ENCODE measurements around the gene SLC25A34. TPM values are rescaled to one million over a fixed set of nuclear protein-coding genes. Genes with fewer than 3 reads are reported as not detected.

Gene SLC25A34
- total RNA-seq, 1 donor from 2014 or later: 0.73 TPM

DNA sequence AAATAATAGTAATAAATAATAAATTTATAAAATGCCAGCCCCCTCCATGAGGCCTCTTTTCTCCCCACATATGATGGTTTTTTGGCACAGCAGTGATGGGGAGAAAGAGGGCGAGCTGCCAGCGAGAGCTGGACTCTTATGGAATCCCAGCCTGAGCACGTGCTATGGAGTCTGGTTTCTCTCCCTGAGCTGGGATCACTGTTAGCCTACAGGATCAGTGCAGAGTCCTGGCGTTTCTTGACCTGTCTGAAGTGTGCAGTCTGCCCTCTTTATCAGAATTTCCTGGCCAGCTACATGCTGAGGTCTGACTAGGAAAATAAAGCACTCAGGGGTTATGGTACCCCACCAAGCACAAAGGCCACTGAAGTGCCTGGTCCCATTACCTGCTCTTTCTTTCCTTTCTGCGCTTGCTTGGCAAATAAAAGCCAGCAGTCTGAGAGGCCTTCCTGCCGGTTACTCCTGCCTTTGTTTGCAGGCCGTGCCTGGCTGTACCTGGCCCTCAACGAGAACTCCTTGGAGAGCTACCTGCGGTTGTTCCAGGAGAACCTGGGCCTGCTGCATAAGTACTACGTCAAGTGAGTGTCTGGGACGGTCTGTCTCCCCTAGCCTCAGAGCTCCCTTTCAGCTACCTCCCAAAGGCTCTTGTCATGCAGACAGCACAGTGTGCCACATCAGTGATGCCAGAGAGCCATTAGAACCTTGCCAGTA is 18.5 kb upstream of the SLC25A34 start:
- H3K4me3 Mint-ChIP-seq (ENCODE audit: unreplicated experiment): no peak overlapping the region
- no peak for TF ChIP-seq CTCF (IDR thresholded peaks at IDR 0.05; ENCODE audit: insufficient read depth, low read depth, low read length)
- TF ChIP-seq EZH2 (IDR thresholded peaks at IDR 0.05; ENCODE audit: insufficient read depth, low read length): no peak
- no peak overlapping the region for H3K27ac Mint-ChIP-seq (ENCODE audit: unreplicated experiment)
- H3K4me1 Mint-ChIP-seq (ENCODE audit: low read depth, unreplicated experiment): peaks cover 6% of the 10 kb centered on the region
- Histone ChIP-seq H3K36me3 (ENCODE audit: insufficient read depth, low read length) (peaks cover 17% of the 10 kb centered on the region), H3K4me2 (ENCODE audit: low read length) (no peak overlapping the region), H3K27ac (ENCODE audit: low read depth, low read length) (no peak overlapping the region), H3K79me2 (ENCODE audit: insufficient read depth, low read length) (peaks cover 28% of the 10 kb centered on the region), H3K4me3 (ENCODE audit: insufficient read depth, low read depth, low read length) (no peak overlapping the region), H3K9ac (ENCODE audit: low read length) (no peak overlapping the region), H3K9me3 (ENCODE audit: insufficient read depth, low read depth, low read length) (no peaks in the 10 kb centered on the region), H2AFZ (ENCODE audit: low read depth, low read length) (no peak overlapping the region), H3K4me1 (ENCODE audit: insufficient read depth, low read length) (no peaks in the 10 kb centered on the region), H3K27me3 (ENCODE audit: insufficient read depth, low read length) (no peaks in the 10 kb centered on the region), H4K20me1 (ENCODE audit: insufficient read depth, low read length) (peaks cover 40% of the 10 kb centered on the region)
- no peaks in the 10 kb centered on the region for H3K9me3 Mint-ChIP-seq (ENCODE audit: unreplicated experiment)
- FAIRE-seq (no peak), DNase-seq (ENCODE audit: low read depth) (no peak)
- no peaks in the 10 kb centered on the region for H3K27me3 Mint-ChIP-seq (ENCODE audit: low read depth, unreplicated experiment)
- peaks cover 16% of the 10 kb centered on the region for H3K36me3 Mint-ChIP-seq (ENCODE audit: low read depth, unreplicated experiment)

GRCh38 chr1:15718199-15718601 is 17.9 kb upstream of the SLC25A34 start:
- Mint-ChIP-seq H3K4me1 (ENCODE audit: low read depth, unreplicated experiment) (peaks cover 6% of the 10 kb centered on the region), H3K4me3 (ENCODE audit: unreplicated experiment) (no peak overlapping the region), H3K9me3 (ENCODE audit: unreplicated experiment) (no peaks in the 10 kb centered on the region), H3K27ac (ENCODE audit: unreplicated experiment) (no peak overlapping the region), H3K36me3 (ENCODE audit: low read depth, unreplicated experiment) (peaks cover 17% of the 10 kb centered on the region), H3K27me3 (ENCODE audit: low read depth, unreplicated experiment) (no peaks in the 10 kb centered on the region)
- Histone ChIP-seq H3K27me3 (ENCODE audit: insufficient read depth, low read length) (no peaks in the 10 kb centered on the region), H3K4me2 (ENCODE audit: low read length) (no peak overlapping the region), H3K9me3 (ENCODE audit: insufficient read depth, low read depth, low read length) (no peaks in the 10 kb centered on the region), H3K36me3 (ENCODE audit: insufficient read depth, low read length) (peaks cover 17% of the 10 kb centered on the region), H3K27ac (ENCODE audit: low read depth, low read length) (no peak overlapping the region), H3K4me3 (ENCODE audit: insufficient read depth, low read depth, low read length) (no peak overlapping the region), H3K4me1 (ENCODE audit: insufficient read depth, low read length) (no peaks in the 10 kb centered on the region), H3K79me2 (ENCODE audit: insufficient read depth, low read length) (peaks cover 22% of the 10 kb centered on the region), H3K9ac (ENCODE audit: low read length) (no peak overlapping the region), H4K20me1 (ENCODE audit: insufficient read depth, low read length) (peaks cover 34% of the 10 kb centered on the region), H2AFZ (ENCODE audit: low read depth, low read length) (no peak overlapping the region)
- DNase-seq (ENCODE audit: low read depth) (no peak), FAIRE-seq (no peak)
- TF ChIP-seq CTCF (IDR thresholded peaks at IDR 0.05; ENCODE audit: insufficient read depth, low read depth, low read length) (no peak), EZH2 (IDR thresholded peaks at IDR 0.05; ENCODE audit: insufficient read depth, low read length) (no peak)

All from astrocyte (in vitro differentiated cells and primary cell).